ENCODE data around the gene LOC128125822.

The LOC128125822 gene

DNA sequence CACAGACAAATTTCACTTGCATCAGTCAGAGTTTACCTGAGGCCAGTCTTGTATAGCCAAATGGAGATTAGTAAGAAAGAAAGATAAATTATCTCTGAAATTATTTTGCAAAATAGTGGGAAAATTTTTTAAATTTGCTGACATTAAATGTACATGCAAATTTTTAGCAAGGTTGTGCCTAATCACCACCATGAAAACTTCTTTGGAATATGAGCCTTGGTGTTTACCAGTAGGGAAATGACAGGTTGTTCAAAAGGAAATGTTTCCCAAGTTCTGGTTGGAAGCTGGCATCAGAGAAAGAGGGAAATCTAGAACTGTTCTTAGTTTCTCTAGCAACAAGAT is 34.4 kb upstream of the LOC128125822 start:
- Histone ChIP-seq H3K27ac (ENCODE audit: extremely low read depth, low read depth, low read length) (0 out of 2 replicates have a peak overlapping the region, but pooled peaks have one; percentile 28), H3K9me3 (ENCODE audit: control insufficient read depth, insufficient read depth, low read depth, low read length) (no peaks in the 10 kb centered on the region), H3K4me3 (ENCODE audit: low read depth, low read length) (no peak overlapping the region), H3K36me3 (ENCODE audit: control insufficient read depth in 2 of 2, insufficient read depth in 1 of 2, low read length in 2 of 2) (no peaks in the 10 kb centered on the region), H3K4me1 (ENCODE audit: control insufficient read depth, insufficient read depth, low read length) (peaks cover 11% of the 10 kb centered on the region)
- POLR2A ChIA-PET = no interaction called here
- TF ChIP-seq ZNF121 (tag by site-specific recombination; IDR thresholded peaks at IDR 0.05) (no peak), ZNF561 (tag by site-specific recombination; IDR thresholded peaks at IDR 0.05; ENCODE audit: borderline replicate concordance) (no peak), ZNF518A (tag by site-specific recombination; conservative IDR thresholded peaks at IDR 0.05; ENCODE audit: low read depth) (no peak), ZNF112 (tag by site-specific recombination; IDR thresholded peaks at IDR 0.05) (no peak), PRDM1 (tag by site-specific recombination; IDR thresholded peaks at IDR 0.05) (no peak)
- CTCF ChIA-PET = interaction anchor here (0.9 to 1.3 kb wide), 3 partner anchors 36 to 185 kb away, joined by 3 to 5 read pairs (median 3); no protein-coding TSS in a partner anchor

- H3K4me3 ChIP-seq (ENCODE audit: low read depth, low read length) = no peak overlapping the region
- H3K27ac ChIP-seq (ENCODE audit: extremely low read depth, low read depth, low read length) = no peak overlapping the region
- H3K36me3 ChIP-seq (ENCODE audit: control insufficient read depth in 2 of 2, insufficient read depth in 1 of 2, low read length in 2 of 2) = no peaks in the 10 kb centered on the region
- H3K9me3 ChIP-seq (ENCODE audit: control insufficient read depth, insufficient read depth, low read depth, low read length) = no peaks in the 10 kb centered on the region
- peaks cover 11% of the 10 kb centered on the region for H3K4me1 ChIP-seq (ENCODE audit: control insufficient read depth, insufficient read depth, low read length)
- ChIA-PET CTCF (interaction anchor here (1.0 kb wide), 1 partner anchor 36 kb away, joined by 5 read pairs; no protein-coding TSS in a partner anchor), POLR2A (no interaction called here)
- TF ChIP-seq ZNF19 (tag by site-specific recombination; IDR thresholded peaks at IDR 0.05; ENCODE audit: low read depth) (no peak), ZNF24 (tag by site-specific recombination; IDR thresholded peaks at IDR 0.05) (no peak), ZNF211 (tag by site-specific recombination; IDR thresholded peaks at IDR 0.05; ENCODE audit: low read depth) (no peak), ZNF202 (tag by site-specific recombination; IDR thresholded peaks at IDR 0.05; ENCODE audit: borderline replicate concordance) (no peak), ZNF529 (tag by site-specific recombination; IDR thresholded peaks at IDR 0.05; ENCODE audit: insufficient replicate concordance) (no peak), ZSCAN5A (tag by site-specific recombination; IDR thresholded peaks at IDR 0.05) (no peak), ZNF530 (tag by site-specific recombination; IDR thresholded peaks at IDR 0.05; ENCODE audit: low read depth) (no peak), ZNF670 (tag by site-specific recombination; IDR thresholded peaks at IDR 0.05; ENCODE audit: low read depth) (no peak), ZBTB44 (tag by site-specific recombination; IDR thresholded peaks at IDR 0.05) (no peak), ZNF398 (tag by site-specific recombination; IDR thresholded peaks at IDR 0.05) (no peak), ZNF549 (tag by site-specific recombination; IDR thresholded peaks at IDR 0.05) (no peak), ZNF10 (tag by site-specific recombination; IDR thresholded peaks at IDR 0.05) (no peak), PBX3 (CRISPR knock-in tag; IDR thresholded peaks at IDR 0.05) (no peak), ZNF585B (tag by site-specific recombination; IDR thresholded peaks at IDR 0.05) (no peak), ZNF610 (tag by site-specific recombination; IDR thresholded peaks at IDR 0.05; ENCODE audit: borderline replicate concordance) (no peak)
- TF ChIP-seq, protein P1, sequence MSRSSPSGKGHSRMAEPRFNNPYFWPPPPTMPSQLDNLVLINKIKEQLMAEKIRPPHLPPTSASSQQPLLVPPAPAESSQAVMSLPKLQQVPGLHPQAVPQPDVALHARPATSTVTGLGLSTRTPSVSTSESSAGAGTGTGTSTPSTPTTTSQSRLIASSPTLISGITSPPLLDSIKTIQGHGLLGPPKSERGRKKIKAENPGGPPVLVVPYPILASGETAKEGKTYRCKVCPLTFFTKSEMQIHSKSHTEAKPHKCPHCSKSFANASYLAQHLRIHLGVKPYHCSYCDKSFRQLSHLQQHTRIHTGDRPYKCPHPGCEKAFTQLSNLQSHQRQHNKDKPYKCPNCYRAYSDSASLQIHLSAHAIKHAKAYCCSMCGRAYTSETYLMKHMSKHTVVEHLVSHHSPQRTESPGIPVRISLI (tag by site-specific recombination; IDR thresholded peaks at IDR 0.05) = no peak
Measured at GRCh38 chr6:63538550-63538949, 33.7 kb upstream of the LOC128125822 start.
